Measurements from ENCODE around the gene SUGT1. TPM values are rescaled to one million over a fixed set of nuclear protein-coding genes. Genes with fewer than 3 reads are reported as not detected.
"Not testable (repeated sequence)": the region's sequence is repeated elsewhere in the genome, so short reads cannot be mapped to it uniquely, and the experiment has no call there.

The SUGT1 gene
- total RNA-seq, 5 donors from 2014 or later (not counting 1 experiment from before 2014, with no cell fraction given): 28.2 to 33.1 (median 28.6) TPM

DNA sequence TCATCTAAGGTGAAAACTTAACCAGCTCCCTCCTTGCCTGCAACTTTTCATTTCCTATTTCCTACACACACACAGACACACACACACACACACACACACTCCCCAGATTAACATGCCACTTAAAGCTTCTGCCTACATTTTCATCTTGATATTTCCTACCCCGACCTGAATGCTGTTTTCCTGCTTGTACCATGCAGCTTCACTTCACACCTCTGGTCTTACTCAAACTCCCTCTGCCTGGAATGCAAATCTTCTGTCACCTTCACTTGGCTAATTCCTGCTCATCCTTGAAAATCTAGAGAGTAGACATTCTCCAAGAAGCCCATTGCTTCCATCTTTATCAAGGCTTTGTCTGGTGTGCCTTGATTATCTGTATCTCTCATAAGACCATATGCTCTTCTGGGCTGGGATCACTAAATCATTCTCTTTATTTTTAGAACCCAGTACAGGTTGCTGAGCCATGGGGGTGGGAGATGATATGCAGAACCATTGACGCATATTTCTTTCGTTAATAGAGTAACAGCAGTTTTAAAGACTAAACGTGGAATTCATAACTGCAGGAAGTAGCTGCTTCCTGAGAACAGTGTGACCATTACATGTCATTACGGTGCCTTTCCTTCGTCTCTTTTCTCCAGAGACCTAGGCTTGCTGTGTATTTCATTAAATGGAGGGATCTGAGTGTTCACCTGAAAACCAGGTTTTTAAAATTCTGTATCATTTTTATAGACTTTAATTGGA lies 49.3 kb downstream of the SUGT1 start:
- Mint-ChIP-seq H3K27me3 (no peaks in the 10 kb centered on the region), H3K27ac (no peak overlapping the region), H3K9me3 (no peaks in the 10 kb centered on the region), H3K4me1 (peaks cover 0 to 5% (median 0%) of the 10 kb centered on the region in 3 donors), H3K4me3 (no peak overlapping the region), H3K36me3 (peaks cover 22% of the 10 kb centered on the region)
- ATAC-seq (replicated peaks in 1 of 4) (no peak), DNase-seq (no peak)
- ChIA-PET CTCF (interaction anchor here in 1 of 2 donors (0.7 kb wide), 1 partner anchor 107 kb away, joined by 3 read pairs; no protein-coding TSS in a partner anchor), POLR2A (interaction anchor here in 1 of 2 donors (0.6 to 0.7 kb wide), 2 partner anchors 286 to 1274 kb away, joined by 3 to 4 read pairs; no protein-coding TSS in a partner anchor)
- Histone ChIP-seq H3K4me3 (ENCODE audit: control insufficient read depth in 1 of 2, extremely low read depth in 1 of 2, low read length in 1 of 2) (no peak overlapping the region), H3K27ac (ENCODE audit: low read length) (no peak overlapping the region), H3K36me3 (ENCODE audit: control insufficient read depth in 2 of 2, extremely low read depth in 1 of 2, insufficient read depth in 1 of 2, low read length in 1 of 2) (no peaks in the 10 kb centered on the region), H3K27me3 (replicated peaks in 1 of 2; ENCODE audit: control insufficient read depth in 2 of 2, extremely low read depth in 1 of 2, insufficient read depth in 2 of 2, low read length in 1 of 2) (no peaks in the 10 kb centered on the region), H3K9me3 (no peaks in the 10 kb centered on the region), H3K4me1 (ENCODE audit: control insufficient read depth in 1 of 2, extremely low read depth in 1 of 2, insufficient read depth in 2 of 2, low read length in 2 of 2) (no peaks in the 10 kb centered on the region)
- 61% methylated on average over 4 of the region's 6 CpGs for WGBS (ENCODE audit: insufficient coverage)

DNA sequence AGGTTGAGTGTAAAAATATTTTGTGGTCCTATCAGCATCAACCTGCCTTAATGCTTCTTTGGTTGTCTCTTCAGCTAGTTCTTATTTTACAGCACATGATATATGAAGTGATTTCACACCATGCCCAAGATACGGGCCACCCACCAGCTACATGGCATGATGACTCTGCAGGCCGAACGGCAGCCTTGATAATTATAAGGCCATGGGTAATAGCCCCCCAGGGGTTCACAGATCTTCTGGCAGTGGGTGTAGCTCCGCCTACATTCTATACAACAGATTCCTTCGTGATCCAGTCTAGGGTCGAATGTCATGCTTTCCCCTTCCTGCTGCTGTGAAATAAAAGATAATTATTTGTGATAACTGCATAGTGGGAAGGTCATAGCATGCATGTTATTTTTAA lies 50.8 kb downstream of the SUGT1 start:
- ChIA-PET CTCF (no interaction called here), POLR2A (no interaction called here)
- DNase-seq (no peak), ATAC-seq (replicated peaks in 1 of 4) (no peak)
- WGBS (ENCODE audit: insufficient coverage): no CpG with 5 or more reads among the region's 6 CpGs
- Mint-ChIP-seq H3K27ac (no peak overlapping the region), H3K4me3 (no peak overlapping the region), H3K36me3 (peaks cover 12% of the 10 kb centered on the region), H3K4me1 (peaks cover 0 to 5% (median 0%) of the 10 kb centered on the region in 3 donors), H3K9me3 (no peaks in the 10 kb centered on the region), H3K27me3 (no peaks in the 10 kb centered on the region)
- H3K27me3 ChIP-seq (replicated peaks in 1 of 2; ENCODE audit: control insufficient read depth in 2 of 2, extremely low read depth in 1 of 2, insufficient read depth in 2 of 2, low read length in 1 of 2): peaks cover 0 to 2% of the 10 kb centered on the region in 2 experiments
- no peaks in the 10 kb centered on the region for H3K36me3 ChIP-seq (ENCODE audit: control insufficient read depth in 2 of 2, extremely low read depth in 1 of 2, insufficient read depth in 1 of 2, low read length in 1 of 2)
- no peaks in the 10 kb centered on the region for H3K4me1 ChIP-seq (ENCODE audit: control insufficient read depth in 1 of 2, extremely low read depth in 1 of 2, insufficient read depth in 2 of 2, low read length in 2 of 2)
- no peak overlapping the region for H3K27ac ChIP-seq (ENCODE audit: low read length)
- H3K4me3 ChIP-seq (ENCODE audit: control insufficient read depth in 1 of 2, extremely low read depth in 1 of 2, low read length in 1 of 2): no peak overlapping the region
- H3K9me3 ChIP-seq: no peaks in the 10 kb centered on the region

DNA sequence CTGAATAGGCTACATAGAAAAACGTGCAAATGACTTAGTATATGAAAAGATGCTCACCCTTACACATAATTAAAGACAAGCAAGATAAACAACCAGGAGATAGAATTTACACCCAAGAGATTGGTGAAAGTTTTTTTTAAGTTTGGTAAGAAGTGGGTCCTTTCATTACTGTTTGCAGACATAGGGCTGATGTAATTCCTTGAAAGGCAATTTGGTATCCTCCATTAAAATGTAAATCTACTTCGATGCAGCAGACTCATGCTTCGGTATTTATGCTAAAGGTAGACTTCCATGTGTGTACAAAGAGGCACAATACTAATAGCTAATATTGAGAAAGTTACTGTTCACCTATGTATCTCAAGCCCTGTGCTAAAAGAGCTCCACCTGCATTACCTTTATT lies 53.4 kb downstream of the SUGT1 start:
- DNase-seq: no peak
- H3K27me3 ChIP-seq (replicated peaks in 1 of 2; ENCODE audit: control insufficient read depth in 2 of 2, extremely low read depth in 1 of 2, insufficient read depth in 2 of 2, low read length in 1 of 2): peaks cover 0 to 5% of the 10 kb centered on the region in 2 experiments
- no peaks in the 10 kb centered on the region for H3K27me3 Mint-ChIP-seq
- H3K27ac Mint-ChIP-seq: no peak overlapping the region
- no peak overlapping the region for H3K4me3 Mint-ChIP-seq
- H3K4me1 Mint-ChIP-seq: peaks cover 0 to 5% (median 0%) of the 10 kb centered on the region in 3 donors
- H3K4me3 ChIP-seq (ENCODE audit: control insufficient read depth in 1 of 2, extremely low read depth in 1 of 2, low read length in 1 of 2): no peak overlapping the region
- no peaks in the 10 kb centered on the region for H3K9me3 Mint-ChIP-seq
- WGBS (ENCODE audit: insufficient coverage): no CpG with 5 or more reads among the region's 3 CpGs
- POLR2A ChIA-PET: no interaction called here
- ATAC-seq (replicated peaks in 1 of 4): no peak
- no peak overlapping the region for H3K27ac ChIP-seq (ENCODE audit: low read length)
- H3K36me3 Mint-ChIP-seq: peaks cover 3% of the 10 kb centered on the region
- no peaks in the 10 kb centered on the region for H3K36me3 ChIP-seq (ENCODE audit: control insufficient read depth in 2 of 2, extremely low read depth in 1 of 2, insufficient read depth in 1 of 2, low read length in 1 of 2)
- no peaks in the 10 kb centered on the region for H3K9me3 ChIP-seq
- CTCF ChIA-PET: no interaction called here
- no peaks in the 10 kb centered on the region for H3K4me1 ChIP-seq (ENCODE audit: control insufficient read depth in 1 of 2, extremely low read depth in 1 of 2, insufficient read depth in 2 of 2, low read length in 2 of 2)

DNA sequence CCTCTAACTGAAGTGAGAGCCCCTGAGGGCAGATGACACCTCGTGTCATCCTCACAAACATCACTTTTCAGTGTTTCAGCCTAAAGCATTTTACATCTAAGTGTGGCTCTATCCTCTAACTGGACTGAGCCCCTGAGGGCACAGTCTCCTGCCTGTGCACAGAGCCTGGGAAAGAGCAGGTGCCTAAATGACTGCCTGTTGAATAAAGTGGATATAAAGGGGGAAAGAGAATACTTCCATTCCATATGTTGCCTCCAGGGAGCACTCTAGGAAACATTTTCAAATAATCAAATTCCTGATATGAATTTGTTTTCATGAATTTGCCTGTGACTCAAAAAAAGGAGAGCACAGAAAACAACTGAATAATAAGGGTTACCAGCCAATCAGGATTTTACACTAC lies 54.7 kb downstream of the SUGT1 start:
- Mint-ChIP-seq H3K4me3 (no peak overlapping the region), H3K27ac (no peak overlapping the region), H3K36me3 (peaks cover 3% of the 10 kb centered on the region), H3K27me3 (no peaks in the 10 kb centered on the region), H3K9me3 (no peaks in the 10 kb centered on the region), H3K4me1 (no peaks in the 10 kb centered on the region)
- POLR2A ChIA-PET: no interaction called here
- H3K9me3 ChIP-seq: no peaks in the 10 kb centered on the region
- ATAC-seq (replicated peaks in 1 of 4) (no peak), DNase-seq (no peak)
- H3K27ac ChIP-seq (ENCODE audit: low read length): no peak overlapping the region
- no peaks in the 10 kb centered on the region for H3K4me1 ChIP-seq (ENCODE audit: control insufficient read depth in 1 of 2, extremely low read depth in 1 of 2, insufficient read depth in 2 of 2, low read length in 2 of 2)
- no peaks in the 10 kb centered on the region for H3K36me3 ChIP-seq (ENCODE audit: control insufficient read depth in 2 of 2, extremely low read depth in 1 of 2, insufficient read depth in 1 of 2, low read length in 1 of 2)
- no peak overlapping the region for H3K4me3 ChIP-seq (ENCODE audit: control insufficient read depth in 1 of 2, extremely low read depth in 1 of 2, low read length in 1 of 2)
- WGBS (ENCODE audit: insufficient coverage): 43% methylated on average over 1 of the region's 1 CpG
- peaks cover 0 to 5% of the 10 kb centered on the region in 2 experiments for H3K27me3 ChIP-seq (replicated peaks in 1 of 2; ENCODE audit: control insufficient read depth in 2 of 2, extremely low read depth in 1 of 2, insufficient read depth in 2 of 2, low read length in 1 of 2)
- CTCF ChIA-PET: no interaction called here

DNA sequence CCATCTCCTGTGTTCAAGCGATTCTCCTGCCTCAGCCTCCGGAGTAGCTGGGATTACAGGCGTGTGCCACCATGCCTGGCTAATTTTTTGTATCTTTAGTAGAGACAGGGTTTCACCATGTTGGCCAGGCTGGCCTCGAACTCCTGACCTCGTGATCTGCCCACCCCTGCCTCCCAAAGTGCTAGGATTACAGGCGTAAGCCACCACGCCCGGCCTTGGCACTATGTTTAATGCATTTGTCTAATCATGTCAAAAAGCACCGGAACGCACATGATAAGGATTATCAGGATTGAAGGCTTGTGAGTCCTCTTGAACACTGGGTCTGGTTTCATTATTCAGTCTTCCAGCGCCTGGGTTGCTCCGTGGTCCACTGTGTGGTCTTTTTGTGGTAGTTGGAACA lies 55.6 kb downstream of the SUGT1 start:
- H3K36me3 Mint-ChIP-seq; CTCF ChIA-PET; ATAC-seq (replicated peaks in 1 of 4): not testable (repeated sequence)

DNA sequence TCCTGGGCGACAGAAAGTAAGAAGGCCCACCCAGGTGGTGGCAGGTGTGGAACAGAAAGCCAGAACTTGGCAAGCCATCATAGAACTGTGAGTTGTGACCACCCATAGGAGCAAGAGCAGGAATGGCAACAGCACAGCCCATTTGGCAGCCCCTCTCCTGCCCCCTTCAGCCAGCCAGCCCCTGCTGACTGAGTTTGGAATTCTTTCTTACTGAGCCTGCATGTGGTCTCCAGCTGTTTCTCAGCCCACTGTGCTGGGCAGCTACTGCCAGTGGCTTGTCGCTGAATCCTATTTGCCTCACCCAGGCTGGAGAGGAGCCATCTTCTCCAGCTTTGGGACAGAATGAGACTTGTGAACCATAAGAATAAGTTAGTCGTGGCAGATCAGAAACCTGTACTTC lies 58.6 kb downstream of the SUGT1 start:
- Histone ChIP-seq H3K9me3 (no peaks in the 10 kb centered on the region), H3K4me1 (ENCODE audit: control insufficient read depth in 1 of 2, extremely low read depth in 1 of 2, insufficient read depth in 2 of 2, low read length in 2 of 2) (no peaks in the 10 kb centered on the region), H3K4me3 (ENCODE audit: control insufficient read depth in 1 of 2, extremely low read depth in 1 of 2, low read length in 1 of 2) (no peak overlapping the region), H3K36me3 (ENCODE audit: control insufficient read depth in 2 of 2, extremely low read depth in 1 of 2, insufficient read depth in 1 of 2, low read length in 1 of 2) (no peaks in the 10 kb centered on the region), H3K27ac (ENCODE audit: low read length) (no peak overlapping the region), H3K27me3 (replicated peaks in 1 of 2; ENCODE audit: control insufficient read depth in 2 of 2, extremely low read depth in 1 of 2, insufficient read depth in 2 of 2, low read length in 1 of 2) (peaks cover 0 to 5% of the 10 kb centered on the region in 2 experiments)
- H3K27ac Mint-ChIP-seq: no peak overlapping the region
- no peaks in the 10 kb centered on the region for H3K4me1 Mint-ChIP-seq
- DNase-seq: no peak
- 100% methylated on average over 2 of the region's 3 CpGs for WGBS (ENCODE audit: insufficient coverage)
- H3K4me3 Mint-ChIP-seq: no peak overlapping the region
- H3K9me3 Mint-ChIP-seq: peaks cover 0 to 1% (median 0%) of the 10 kb centered on the region in 3 donors
- POLR2A ChIA-PET: no interaction called here
- ATAC-seq (replicated peaks in 1 of 4): no peak
- no peaks in the 10 kb centered on the region for H3K36me3 Mint-ChIP-seq
- CTCF ChIA-PET: no interaction called here
- peaks cover 0 to 1% of the 10 kb centered on the region in 2 donors for H3K27me3 Mint-ChIP-seq

More for the DNA sequence above, 55.6 kb downstream of the SUGT1 start:
- POLR2A ChIA-PET; H3K27ac Mint-ChIP-seq; H3K4me1 ChIP-seq (ENCODE audit: control insufficient read depth in 1 of 2, extremely low read depth in 1 of 2, insufficient read depth in 2 of 2, low read length in 2 of 2); H3K27me3 Mint-ChIP-seq; H3K4me3 ChIP-seq (ENCODE audit: control insufficient read depth in 1 of 2, extremely low read depth in 1 of 2, low read length in 1 of 2); DNase-seq; H3K36me3 ChIP-seq (ENCODE audit: control insufficient read depth in 2 of 2, extremely low read depth in 1 of 2, insufficient read depth in 1 of 2, low read length in 1 of 2); H3K4me3 Mint-ChIP-seq; H3K4me1 Mint-ChIP-seq; H3K27ac ChIP-seq (ENCODE audit: low read length); H3K27me3 ChIP-seq (replicated peaks in 1 of 2; ENCODE audit: control insufficient read depth in 2 of 2, extremely low read depth in 1 of 2, insufficient read depth in 2 of 2, low read length in 1 of 2); H3K9me3 Mint-ChIP-seq; H3K9me3 ChIP-seq: not testable (repeated sequence)
- 90% methylated on average over 6 of the region's 12 CpGs for WGBS (ENCODE audit: insufficient coverage)
